K562 (cell line): Measurements from ENCODE around the gene ACAD8. TPM values are rescaled to one million over a fixed set of nuclear protein-coding genes. Genes with fewer than 3 reads are reported as not detected.

Experiments
- DDX20 ChIP-seq: fragments of 450-650 bp; IDR thresholded peaks from 2 replicates; pipeline ENCODE4 v1.6.1; 2016; ENCODE audit warnings: missing genetic modification characterization, low read depth, mild to moderate bottlenecking, missing compliant biosample characterization, moderate library complexity
- FUS ChIP-seq: fragments of 200-400 bp; formaldehyde crosslinking; optimal IDR thresholded peaks from 2 replicates; pipeline ENCODE3; 2017; ENCODE audit warnings: low read depth, low read length
- PCBP2 ChIP-seq: fragments of 200-400 bp; formaldehyde crosslinking; IDR thresholded peaks from 2 replicates; pipeline ENCODE4 v1.6.1; 2018; ENCODE audit warnings: low read length, low read depth, mild to moderate bottlenecking, moderate library complexity; ENCODE audit not compliant: poor library complexity, severe bottlenecking
- RBM14 ChIP-seq: fragments of 200-400 bp; formaldehyde crosslinking; IDR thresholded peaks from 2 replicates; pipeline ENCODE4 v1.6.1; 2018; ENCODE audit warnings: low read depth, mild to moderate bottlenecking, low read length, moderate library complexity, borderline replicate concordance; ENCODE audit not compliant: insufficient read depth
- ZNF583 ChIP-seq: fragments of 250-450 bp; sonication (Bioruptor Pico); IDR thresholded peaks from 2 replicates; pipeline ENCODE4 v1.4.0; 2020
- polyA plus RNA-seq, 8 experiments: library from polyadenylated mRNA; depleted of rRNA in 4 of 8; stranded (reverse) in 5 of 8; unstranded in 3 of 8; fragments of >200 nt; fragmentation: Nextera tagmentation in 2 of 8; fragmentation: Illumina TruSeq in 1 of 8; extraction: Ambion mirVana in 2 of 8; extraction: Trizol in 1 of 8; gene quantifications; 2 replicates each; pipeline versions ENCODE4 v1.2.1 to v1.2.3, GENCODE V29; 2011 to 2014; ENCODE audit warnings: inconsistent platforms in 1 of 8, missing spikeins in 1 of 8
- total RNA-seq, 7 experiments: library from RNA; depleted of rRNA in 6 of 7; stranded (reverse); fragments of >200 nt in 6 of 7; fragmentation: Illumina TruSeq in 2 of 7; extraction: Trizol in 2 of 7; gene quantifications; 2 replicates each; pipeline versions ENCODE4 v1.2.1 to v1.2.3, GENCODE V29; 2011 to 2021; ENCODE audit warnings: low replicate concordance in 1 of 7
- TF ChIP-seq, protein P1 (sequence below): fragments of 450-650 bp; IDR thresholded peaks from 2 replicates; pipeline ENCODE4 v1.6.1; 2016; ENCODE audit warnings: mild to moderate bottlenecking
- TF ChIP-seq, protein P2 (sequence below): fragments of 450-650 bp; IDR thresholded peaks from 2 replicates; pipeline ENCODE4 v1.7.0; 2016; ENCODE audit warnings: borderline replicate concordance

ACAD8 gene
- total and polyA plus RNA-seq, 9 of the 15 experiments (the other 6 are each of a cell fraction or from before 2014, with no cell fraction given): 6.5 to 34.1 (median 20.1) TPM

DNA sequence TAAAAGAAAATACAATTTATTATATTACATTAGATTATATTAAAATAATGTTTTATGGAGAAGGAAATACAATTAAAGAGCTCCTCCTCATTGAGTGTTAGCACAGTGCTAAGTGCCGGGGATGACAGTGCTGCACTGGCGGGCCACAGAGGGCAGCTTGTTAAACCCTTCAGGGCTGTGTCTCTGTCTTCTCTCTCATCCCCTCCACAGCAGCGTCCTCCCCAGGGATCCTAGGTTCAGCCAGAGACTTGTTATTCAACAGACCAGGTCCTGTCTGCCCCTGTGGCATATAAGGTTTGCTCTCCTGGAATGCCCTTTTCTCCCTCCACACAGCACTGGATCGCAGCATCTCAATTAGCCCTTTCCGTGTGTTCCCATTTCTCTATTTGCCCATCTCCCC, 14.4 kb upstream of the ACAD8 start (continued):
- TF ChIP-seq, protein P1, sequence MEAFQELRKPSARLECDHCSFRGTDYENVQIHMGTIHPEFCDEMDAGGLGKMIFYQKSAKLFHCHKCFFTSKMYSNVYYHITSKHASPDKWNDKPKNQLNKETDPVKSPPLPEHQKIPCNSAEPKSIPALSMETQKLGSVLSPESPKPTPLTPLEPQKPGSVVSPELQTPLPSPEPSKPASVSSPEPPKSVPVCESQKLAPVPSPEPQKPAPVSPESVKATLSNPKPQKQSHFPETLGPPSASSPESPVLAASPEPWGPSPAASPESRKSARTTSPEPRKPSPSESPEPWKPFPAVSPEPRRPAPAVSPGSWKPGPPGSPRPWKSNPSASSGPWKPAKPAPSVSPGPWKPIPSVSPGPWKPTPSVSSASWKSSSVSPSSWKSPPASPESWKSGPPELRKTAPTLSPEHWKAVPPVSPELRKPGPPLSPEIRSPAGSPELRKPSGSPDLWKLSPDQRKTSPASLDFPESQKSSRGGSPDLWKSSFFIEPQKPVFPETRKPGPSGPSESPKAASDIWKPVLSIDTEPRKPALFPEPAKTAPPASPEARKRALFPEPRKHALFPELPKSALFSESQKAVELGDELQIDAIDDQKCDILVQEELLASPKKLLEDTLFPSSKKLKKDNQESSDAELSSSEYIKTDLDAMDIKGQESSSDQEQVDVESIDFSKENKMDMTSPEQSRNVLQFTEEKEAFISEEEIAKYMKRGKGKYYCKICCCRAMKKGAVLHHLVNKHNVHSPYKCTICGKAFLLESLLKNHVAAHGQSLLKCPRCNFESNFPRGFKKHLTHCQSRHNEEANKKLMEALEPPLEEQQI: no peak
- TF ChIP-seq FUS: no peak
- no peak for TF ChIP-seq PCBP2
- TF ChIP-seq ZNF583 (CRISPR knock-in tag): no peak
- TF ChIP-seq, protein P2, sequence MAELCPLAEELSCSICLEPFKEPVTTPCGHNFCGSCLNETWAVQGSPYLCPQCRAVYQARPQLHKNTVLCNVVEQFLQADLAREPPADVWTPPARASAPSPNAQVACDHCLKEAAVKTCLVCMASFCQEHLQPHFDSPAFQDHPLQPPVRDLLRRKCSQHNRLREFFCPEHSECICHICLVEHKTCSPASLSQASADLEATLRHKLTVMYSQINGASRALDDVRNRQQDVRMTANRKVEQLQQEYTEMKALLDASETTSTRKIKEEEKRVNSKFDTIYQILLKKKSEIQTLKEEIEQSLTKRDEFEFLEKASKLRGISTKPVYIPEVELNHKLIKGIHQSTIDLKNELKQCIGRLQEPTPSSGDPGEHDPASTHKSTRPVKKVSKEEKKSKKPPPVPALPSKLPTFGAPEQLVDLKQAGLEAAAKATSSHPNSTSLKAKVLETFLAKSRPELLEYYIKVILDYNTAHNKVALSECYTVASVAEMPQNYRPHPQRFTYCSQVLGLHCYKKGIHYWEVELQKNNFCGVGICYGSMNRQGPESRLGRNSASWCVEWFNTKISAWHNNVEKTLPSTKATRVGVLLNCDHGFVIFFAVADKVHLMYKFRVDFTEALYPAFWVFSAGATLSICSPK: no peak
- TF ChIP-seq RBM14: no peak
- TF ChIP-seq DDX20 (tag): no peak
